ENCODE measurements around the gene DPP6. TPM values are rescaled to one million over a fixed set of nuclear protein-coding genes. Genes with fewer than 3 reads are reported as not detected.
"Not testable (repeated sequence)": the region's sequence is repeated elsewhere in the genome, so short reads cannot be mapped to it uniquely, and the experiment has no call there.

DPP6 gene
- total RNA-seq = not detected in 2 replicates
- polyA plus RNA-seq (2012) = not detected

DNA sequence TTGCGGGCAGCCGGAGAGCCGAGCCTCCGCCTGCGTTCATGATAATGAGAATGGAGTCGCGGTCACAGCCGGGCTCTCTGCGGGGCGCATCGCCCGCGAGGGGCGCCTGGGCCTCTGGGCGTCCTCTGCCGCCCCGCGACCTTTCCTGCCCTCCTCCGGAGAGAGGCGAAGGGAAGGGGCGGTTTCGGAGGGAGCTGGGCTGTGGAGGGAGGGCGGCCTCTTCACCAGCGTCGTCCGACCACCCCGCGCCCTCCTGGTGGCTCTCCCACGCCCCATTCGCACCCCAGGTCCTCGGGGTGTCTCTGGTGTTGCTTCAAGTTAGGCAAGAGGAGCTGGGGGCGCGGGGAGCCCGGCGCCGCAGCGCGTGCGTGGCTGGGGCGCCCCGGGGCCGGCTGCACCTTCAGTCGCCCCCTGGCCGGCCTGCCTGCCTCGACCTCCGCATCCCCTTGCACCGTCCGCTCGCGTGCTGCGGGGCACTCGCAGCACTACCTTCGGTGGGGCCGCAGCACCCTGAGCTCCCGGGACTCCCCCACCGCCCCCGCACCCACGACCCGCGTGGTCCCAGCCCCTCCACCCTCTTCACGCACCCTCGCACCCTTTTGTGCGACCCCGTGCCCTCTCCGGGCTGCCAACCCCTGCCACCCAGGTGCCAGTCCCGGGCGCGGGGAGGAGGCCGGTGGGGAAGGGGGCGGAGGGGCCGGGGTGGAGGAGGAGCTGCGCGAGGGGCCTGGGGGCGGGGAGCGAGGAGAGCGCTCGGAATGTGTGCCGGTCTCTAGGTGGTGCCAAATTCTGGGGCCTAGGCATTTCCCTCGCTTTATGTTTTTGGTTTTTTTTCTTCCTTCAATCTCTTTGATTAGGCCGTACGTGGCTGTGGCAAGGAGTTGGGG, at the start of gene DPP6:
Gene DPP6 (plus strand): TSS at position 756 of the 887 bp plus-strand sequence.
- DNase-seq (ENCODE audit: low read depth) = not testable (repeated sequence)

DNA sequence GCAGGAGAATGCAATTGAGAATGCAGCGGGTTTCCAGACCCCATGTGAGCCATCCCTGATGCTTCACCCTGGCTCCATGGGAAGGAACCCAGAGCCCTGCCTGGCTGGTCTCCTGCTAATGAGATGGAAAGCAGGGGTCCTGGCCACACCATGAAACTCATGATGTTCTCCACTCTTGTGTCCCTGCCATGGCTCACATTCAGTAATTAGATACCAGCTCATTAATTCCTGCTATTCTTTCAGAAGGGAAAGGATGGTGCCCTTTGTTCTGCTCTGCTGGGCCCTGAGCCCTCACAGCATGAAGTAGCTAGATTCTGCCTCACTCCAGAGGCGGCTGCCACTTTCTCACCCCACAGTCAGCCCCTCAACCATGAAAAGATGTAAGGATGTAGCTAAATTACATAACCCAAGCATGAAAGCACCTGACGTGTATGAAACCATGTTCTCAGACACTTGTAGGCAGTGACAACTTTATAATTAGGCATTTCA, 42.7 kb upstream of the DPP6 start:
- not testable (repeated sequence) for DNase-seq (ENCODE audit: low read depth)

DNA sequence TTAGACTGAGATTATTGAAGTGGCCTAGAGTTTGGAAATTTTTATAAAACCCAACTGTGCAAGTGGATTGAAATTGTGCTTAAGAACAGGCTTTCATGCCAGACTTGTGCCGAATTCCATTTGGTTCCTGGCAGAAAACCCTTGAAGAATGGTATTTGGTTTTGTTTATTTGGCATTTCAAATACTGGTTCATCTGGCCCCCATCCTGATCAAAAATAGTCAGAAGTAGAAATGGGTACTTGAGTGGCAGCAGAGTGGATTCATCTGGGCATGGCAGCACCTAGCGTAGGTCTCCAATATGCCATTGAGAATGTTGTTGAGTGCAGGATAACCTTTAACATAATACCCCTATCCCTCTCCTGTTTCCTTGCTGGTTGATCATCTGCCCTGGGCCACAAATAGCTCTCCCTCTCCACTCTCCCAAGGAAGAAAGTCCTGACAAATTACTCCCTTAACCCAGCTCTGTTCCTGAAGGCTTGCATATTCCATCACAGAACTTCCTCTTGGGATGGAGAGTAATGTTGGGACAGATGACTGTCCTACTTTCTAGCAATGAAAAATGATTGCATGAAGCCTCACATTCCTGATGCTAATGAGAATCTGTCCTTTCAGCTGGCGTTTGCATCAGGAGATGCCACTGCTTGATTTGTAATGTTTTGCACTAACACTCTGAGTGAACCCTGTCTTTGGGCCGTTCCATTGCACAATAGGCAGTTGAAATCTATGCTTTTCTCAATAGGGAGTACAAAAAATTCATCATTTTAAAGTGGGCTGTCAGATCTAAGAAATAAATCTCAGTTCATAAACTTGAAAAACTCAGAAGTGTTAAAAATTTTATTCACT, 41.3 kb upstream of the DPP6 start:
- not testable (repeated sequence) for DNase-seq (ENCODE audit: low read depth)

DNA sequence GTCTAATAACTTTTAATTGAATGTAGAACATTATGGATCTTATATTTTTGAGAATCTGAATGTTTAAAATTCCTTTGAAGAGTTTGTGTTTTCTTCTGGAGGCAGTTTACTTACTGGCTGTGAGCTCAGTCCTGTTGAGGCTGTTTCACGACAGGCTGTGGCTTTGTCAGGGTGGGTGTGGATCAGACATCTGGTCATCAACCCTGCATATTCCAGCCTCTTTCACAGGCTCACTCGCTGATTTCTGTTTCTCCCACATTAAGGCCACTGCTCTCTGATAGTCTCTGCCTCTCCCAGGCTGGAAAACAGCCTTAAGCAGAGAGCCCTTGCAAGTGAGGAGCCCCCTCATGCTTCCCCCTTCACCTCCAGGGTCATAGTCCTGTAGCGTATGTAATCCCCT, 39.4 kb upstream of the DPP6 start:
- not testable (repeated sequence) for DNase-seq (ENCODE audit: low read depth)

DNA sequence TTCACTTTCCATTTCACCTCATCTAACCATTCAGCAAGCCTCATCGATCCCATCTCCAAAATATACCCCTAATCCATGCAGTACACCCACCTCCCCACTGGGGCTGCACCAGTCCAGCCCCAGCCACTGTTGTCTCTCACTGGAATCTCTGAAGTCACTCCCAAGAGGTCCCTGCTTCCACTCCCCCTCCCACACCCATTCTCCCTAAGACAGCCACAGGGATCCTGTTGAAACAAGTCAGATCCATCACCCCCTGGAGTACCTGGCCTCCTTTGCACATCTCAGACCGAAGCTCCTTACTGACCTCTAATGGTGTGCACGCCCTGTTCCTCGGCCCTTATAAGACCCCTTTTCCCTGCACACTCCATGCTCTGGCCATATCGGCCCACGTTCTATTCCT, 36.6 kb upstream of the DPP6 start:
- DNase-seq (ENCODE audit: low read depth) = not testable (repeated sequence)

DNA sequence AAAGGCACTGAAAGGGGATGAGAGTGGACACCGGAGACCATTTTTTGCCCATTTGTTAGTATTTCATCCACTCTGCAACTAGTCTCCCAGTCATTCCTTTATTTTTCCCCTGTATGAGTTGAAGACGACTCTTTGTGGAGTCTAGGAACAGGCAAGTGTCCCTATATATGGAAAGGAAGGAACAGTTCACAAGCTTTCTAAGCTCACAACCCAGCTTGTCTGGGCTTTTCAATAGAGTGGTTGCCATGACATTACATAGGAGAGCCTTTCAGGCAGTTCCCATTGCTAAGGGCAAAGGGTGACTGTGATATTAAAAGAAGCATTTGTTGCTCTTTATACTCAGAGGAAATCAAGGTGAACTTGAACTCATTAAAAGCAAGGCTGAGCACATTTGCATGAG, 33.8 kb upstream of the DPP6 start:
- DNase-seq (ENCODE audit: low read depth) = not testable (repeated sequence)

DNA sequence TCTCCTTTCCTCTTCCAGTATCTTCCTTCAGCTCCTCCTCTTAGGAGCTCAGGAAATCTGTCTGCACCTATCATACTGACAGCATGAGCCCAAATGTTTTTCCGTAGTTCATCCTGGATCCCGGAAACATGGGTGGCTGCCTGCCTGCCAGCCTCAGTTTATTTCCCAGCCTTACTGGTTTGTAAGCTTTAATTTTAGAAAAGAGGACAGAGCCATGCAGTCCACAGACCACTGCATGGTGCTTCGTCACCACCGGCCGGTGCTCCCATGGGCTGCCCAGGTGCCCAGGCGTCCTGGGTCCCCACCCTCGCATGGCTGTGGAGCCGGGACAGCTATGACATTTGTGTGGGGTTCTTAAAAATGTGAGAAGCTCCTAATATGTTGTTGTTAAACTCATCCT, 24.4 kb upstream of the DPP6 start:
- not testable (repeated sequence) for DNase-seq (ENCODE audit: low read depth)

DNA sequence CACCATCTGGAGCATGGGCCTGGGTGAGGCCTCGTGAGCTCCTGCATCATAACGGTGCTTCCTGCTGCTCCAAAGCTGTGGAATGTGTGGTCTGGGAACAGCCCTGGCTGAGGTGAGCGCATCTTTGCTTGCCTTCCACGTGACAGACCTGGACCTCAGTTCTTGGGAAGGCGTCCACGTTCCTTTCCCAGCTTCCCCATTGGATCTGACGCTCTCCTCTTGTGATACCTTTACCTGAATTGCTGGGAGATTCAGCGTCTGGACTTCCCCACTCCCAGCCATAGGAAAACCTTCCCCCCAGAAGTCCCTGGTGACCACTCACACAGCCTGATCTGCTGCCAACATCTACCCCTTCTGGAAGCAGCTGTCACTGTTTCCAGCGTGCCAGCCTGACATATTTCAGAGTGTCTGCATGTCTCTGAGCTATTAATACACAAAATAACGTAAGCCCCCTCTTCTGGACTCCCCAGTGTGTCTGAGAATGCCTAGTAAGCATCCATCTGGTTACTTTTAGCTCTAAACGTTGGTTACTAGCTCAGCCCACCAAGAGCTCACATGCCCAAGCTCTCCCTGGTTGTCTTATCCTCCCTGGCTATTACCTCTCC, 21.6 kb upstream of the DPP6 start:
- DNase-seq (ENCODE audit: low read depth) = peak; percentile 1

DNA sequence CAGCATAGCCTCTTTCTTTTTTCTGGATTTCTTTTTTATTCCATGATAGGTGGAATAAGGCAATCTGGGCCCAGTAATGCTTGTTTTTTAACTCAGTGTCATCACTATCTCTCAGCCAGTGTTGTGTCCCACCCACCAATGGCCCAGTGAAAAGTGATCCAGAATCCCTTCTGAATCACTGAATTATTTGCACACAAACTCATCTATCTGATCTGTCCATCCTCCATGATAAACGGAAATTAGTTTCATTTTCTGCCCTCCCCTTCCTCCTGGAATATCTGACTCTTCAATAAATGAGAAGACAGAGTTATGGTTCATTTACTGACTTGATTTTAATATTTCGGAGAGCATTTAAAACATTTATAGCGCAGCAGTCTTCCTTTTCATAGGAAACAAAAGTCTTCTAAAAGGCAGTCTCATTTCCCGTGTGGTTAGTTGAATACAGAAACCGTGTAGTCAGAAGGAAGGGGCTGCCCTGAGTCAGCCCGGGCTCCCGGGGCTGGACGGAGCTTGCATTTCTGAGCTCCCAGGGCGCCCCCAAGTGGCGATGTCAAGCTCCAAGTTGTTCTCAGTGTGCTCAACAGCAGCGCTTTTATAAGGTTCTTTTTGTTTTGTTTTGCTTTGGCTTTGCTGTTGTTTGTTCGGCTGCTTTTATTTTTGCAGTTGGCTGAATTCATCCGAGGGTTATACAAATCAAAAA, 12.6 kb upstream of the DPP6 start:
- not testable (repeated sequence) for DNase-seq (ENCODE audit: low read depth)

DNA sequence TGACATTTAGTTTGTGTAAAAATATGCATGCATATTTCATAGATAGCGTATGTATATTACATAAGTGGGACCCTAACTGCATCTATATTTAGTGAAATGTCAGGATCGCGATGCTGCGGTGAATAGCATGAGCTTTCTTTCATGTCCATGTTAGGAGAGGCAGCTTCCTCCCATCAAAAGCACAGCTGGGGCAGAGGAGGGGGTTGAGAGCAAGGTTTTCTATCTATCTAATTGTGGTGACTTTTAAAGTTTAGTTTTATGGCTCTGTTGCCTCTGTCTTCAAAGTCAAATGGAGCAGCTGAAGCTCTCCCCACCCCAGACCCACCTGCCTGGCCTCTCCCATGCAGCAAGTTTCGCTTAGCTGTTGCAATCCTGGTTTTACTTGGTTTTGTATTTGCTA, 1.8 kb upstream of the DPP6 start:
- not testable (repeated sequence) for DNase-seq (ENCODE audit: low read depth)

DNA sequence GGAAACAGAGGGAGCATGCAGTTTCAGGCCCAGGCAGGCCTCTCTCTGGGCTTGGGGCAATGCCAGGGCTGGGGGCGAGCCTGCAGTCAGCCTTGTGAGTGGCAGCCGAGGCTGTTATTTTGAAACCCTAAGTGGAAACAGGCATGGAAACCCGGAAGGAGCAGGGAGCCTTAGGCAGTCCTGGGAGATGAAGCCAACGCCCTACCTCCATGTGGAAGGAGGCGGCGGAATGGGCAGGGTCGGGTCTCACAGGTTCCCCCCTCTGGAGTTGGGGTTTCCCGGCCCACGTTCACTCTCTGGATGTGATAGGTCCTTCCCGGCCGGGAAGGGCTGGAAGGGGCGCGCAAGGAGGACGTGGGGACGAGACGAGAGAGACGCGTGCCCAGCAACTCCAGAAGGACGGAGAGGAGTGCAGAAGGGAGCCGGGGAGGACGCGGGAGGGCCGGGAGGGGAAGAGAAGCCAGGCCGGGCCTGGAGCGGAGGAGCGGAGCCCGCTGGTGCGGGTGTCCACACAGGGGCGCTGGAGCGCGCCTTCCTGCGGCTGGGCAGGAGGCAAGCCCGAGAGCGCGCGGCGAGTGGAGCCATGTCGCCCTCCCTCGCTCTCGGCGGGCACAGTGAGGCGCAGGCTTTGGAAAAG, 1.1 kb upstream of the DPP6 start:
- not testable (repeated sequence) for DNase-seq (ENCODE audit: low read depth)

DNA sequence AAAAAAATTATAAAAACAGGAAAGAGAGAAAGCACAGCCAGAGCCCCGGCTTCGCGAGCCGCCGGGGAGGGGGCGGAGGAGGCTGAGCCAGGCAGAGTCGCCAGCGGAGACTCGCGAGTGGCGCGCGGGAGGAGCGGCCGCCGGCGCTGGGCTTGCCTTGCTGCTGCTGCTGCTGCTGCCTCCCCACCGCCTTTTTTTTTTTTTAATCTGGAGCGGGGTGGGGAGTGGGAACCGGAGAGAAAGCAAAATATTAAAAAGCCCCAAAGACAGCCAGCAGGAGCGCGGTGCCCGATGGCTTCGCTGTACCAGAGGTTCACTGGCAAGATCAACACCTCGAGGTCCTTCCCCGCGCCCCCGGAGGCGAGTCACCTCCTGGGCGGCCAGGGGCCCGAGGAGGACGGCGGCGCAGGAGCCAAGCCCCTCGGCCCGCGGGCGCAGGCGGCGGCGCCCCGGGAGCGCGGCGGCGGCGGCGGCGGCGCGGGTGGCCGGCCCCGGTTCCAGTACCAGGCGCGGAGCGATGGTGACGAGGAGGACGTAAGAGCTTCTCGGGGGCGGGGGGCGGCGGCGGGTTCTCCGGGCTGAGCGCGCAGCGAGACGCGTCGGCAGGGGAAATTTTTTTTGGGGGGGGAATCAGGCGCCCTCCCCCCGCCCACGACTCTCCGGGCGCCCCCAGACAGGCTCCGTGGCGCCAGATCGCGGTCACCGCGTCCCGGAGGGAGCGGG, 493 bp downstream of the DPP6 start:
- DNase-seq (ENCODE audit: low read depth) = not testable (repeated sequence)

DNA sequence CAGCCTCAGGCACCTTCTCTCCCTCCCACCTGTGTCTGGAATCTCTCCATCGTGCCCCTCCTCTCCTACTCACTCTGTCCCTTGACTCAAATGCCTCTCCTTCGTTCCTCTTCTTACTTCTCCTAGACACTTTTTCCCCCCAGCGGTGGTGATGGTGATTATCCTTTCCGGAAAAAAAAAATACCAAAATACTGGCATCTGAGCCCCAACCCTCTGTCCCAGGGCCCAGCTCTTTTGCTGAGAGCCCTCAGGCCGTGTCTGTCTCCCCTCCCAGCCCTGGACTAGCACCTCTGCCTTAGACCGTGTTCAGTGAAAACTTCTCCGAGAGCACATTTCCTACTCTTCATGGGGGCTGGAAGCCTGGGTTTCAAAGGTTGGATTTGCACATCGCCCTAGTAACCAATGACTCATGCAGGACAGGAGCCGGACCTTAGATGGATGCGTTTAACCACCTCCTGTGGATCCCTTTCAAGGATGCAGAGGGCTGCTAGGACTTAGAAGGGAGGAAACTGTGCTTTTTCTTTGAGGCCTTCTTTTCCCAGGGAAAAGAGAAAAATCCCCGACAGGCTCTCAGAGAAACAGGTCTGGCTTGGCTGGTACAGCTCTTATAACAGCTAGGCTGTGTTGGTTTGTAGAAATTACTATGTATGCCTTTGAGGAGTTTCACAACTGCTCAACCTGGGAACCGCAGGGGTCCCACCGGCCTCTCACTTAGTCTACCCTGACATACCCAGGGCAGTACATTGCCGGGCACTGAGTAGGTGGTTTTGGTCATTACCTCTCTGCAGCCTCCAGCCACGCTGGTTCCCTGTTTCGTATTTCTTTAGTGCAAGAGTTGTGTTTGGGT, 1.5 kb downstream of the DPP6 start:
- DNase-seq (ENCODE audit: low read depth) = not testable (repeated sequence)

DNA sequence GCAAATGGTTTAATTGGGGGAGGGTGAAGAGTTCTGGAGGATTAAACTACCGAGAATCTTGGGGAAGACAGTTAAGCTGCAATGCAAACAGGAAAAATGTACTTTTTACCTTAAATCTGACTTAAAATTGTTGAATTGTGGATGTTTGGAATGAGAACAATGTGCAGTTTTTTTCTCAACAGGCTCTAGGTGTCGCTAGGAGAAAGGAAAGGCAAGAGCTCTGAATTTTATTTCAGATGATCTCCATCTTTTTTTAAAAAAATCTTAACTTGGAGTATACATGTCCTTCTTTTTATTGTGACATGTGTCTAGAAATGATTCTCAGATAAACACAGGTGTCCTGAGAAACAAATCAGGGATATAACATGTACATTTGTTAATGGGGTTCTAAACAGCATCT, 2.5 kb downstream of the DPP6 start:
- DNase-seq (ENCODE audit: low read depth) = not testable (repeated sequence)

DNA sequence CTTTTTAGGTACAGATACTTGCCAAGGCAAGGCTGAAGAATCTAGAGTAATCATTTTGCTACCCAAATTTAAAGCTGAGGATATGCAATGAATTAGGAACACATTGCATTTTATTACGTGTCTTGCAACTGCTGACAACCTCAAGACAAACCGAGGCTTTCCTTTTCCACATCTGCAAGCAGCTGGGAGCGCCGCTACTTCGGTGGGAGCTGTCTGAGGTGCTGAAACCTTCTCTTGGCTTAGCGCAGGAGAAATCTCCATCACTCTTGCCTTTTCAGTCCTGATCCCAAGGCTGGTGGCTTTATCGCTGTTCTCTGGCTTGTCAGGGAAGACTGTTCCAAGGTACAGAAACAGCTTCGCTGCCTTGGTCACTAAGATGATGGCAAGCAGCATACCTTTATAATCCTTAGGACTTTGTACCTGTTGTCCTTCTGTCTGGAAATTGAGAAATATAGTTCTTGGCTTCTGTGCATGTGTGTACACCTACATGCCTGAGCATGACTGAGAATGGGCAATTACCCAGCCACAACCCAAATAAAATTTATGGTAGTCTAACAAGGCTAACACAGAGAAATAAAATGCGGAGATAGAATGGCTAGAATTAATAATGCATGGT, 3.4 kb downstream of the DPP6 start:
- peak; percentile 21 for DNase-seq (ENCODE audit: low read depth)

DNA sequence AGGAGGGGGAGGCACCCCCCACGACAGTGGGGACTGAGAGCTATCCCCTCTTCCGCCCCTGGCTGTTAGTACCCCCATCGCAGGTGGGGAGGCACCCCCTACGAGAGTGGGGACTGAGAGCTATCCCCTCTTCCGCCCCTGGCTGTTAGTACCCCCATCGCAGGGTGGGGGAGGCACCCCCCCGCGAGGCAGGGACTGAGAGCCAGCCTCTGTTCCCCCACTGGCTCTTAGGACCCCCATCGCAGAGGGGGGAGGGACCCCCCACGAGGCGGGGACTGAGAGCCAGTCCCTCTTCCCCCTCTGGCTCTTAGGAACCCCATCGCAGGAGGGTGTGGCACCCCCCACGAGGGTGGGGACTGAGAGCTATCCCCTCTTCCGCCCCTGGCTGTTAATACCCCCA, 6.6 kb downstream of the DPP6 start:
- not testable (repeated sequence) for DNase-seq (ENCODE audit: low read depth)

DNA sequence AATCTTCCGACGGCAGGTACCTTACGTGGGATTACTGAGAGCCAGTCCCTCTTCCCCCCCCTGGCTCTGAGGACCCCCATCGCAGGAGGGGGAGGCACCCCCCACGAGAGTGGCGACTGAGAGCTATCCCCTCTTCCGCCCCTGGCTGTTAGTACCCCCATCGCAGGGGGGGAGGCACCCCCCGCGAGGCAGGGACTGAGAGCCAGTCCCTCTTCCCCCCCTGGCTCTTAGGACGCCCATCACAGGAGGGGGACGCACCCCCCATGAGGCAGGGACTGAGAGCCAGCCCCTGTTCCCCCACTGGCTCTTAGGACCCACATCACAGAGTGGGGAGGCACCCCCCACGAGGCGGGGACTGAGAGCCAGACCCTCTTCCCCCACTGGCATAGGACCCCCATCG, 8.4 kb downstream of the DPP6 start:
- not testable (repeated sequence) for DNase-seq (ENCODE audit: low read depth)

DNA sequence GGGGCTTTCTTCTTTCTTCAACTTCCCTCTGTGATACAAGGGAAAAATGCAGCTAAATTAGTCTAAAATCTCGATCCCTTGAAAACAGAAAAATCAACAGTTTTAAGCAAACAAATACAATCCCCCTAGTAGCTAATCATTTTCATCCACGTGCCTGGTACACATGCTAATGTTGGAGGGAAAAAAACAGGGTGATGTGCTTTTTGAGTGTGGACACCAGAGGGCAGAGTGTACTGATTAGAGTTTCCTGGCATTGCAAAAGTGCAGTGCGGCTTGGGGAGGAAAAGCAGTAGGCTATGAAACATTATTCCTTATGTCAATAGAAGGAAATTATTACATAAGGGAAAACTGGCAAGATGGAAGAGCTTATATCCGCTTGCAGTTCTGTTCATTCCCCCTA, 19.6 kb downstream of the DPP6 start:
- not testable (repeated sequence) for DNase-seq (ENCODE audit: low read depth)
